C4-2B (cell line): Measurements from ENCODE around the gene CARHSP1.

ENCODE experiments used
- CTCF ChIP-seq: fragments of 450-650 bp; conservative IDR thresholded peaks from 2 replicates; pipeline ENCODE4 v1.5.1; 2017; ENCODE audit warnings: mild to moderate bottlenecking
- ZFX ChIP-seq: fragments of 450-650 bp; IDR thresholded peaks from 2 replicates; pipeline ENCODE4 v1.6.1; 2017

GRCh38 chr16:8855051-8855786 is 13.6 kb downstream of the CARHSP1 start:
- TF ChIP-seq CTCF = no peak
- no peak for TF ChIP-seq ZFX
